ENCODE data around the gene SESN1. TPM values are rescaled to one million over a fixed set of nuclear protein-coding genes. Genes with fewer than 3 reads are reported as not detected.

The SESN1 gene
- total RNA-seq, 2 experiments from 2014 or later: 10.8 to 13.8 TPM

- Histone ChIP-seq H3K27ac (ENCODE audit: low read depth, low read length, poor library complexity, severe bottlenecking) (no peak overlapping the region), H4K20me1 (ENCODE audit: insufficient read depth, low read length) (no peaks in the 10 kb centered on the region), H3K4me3 (ENCODE audit: low read depth, low read length, poor library complexity, severe bottlenecking) (no peak overlapping the region), H3K9me3 (ENCODE audit: low read length) (no peaks in the 10 kb centered on the region), H2AFZ (ENCODE audit: low read length) (no peak overlapping the region), H3K9me2 (ENCODE audit: insufficient read depth, low read length) (no peaks in the 10 kb centered on the region), H3K4me1 (ENCODE audit: insufficient read depth, low read length, poor library complexity, severe bottlenecking) (no peaks in the 10 kb centered on the region), H3K36me3 (ENCODE audit: insufficient read depth, low read length) (no peaks in the 10 kb centered on the region), H3K4me2 (ENCODE audit: low read length) (no peak overlapping the region), H3K79me2 (ENCODE audit: insufficient read depth, low read depth, low read length) (no peaks in the 10 kb centered on the region)
- intact Hi-C loops (cut with micrococcal nuclease; ENCODE audit: unreplicated experiment): no loop called here
- ChIA-PET POLR2A (interaction anchor here (0.6 to 1.3 kb wide), 4 partner anchors 28 to 890 kb away, joined by 3 to 4 read pairs (median 3); no protein-coding TSS in a partner anchor), CTCF (ENCODE audit: unreplicated experiment) (no interaction called here)
- no peak for DNase-seq (ENCODE audit: low spot score)
- no peak for TF ChIP-seq EZH2phosphoT487 (IDR thresholded peaks at IDR 0.05; ENCODE audit: borderline replicate concordance, low read depth, low read length)
- TF ChIP-seq CTCF (conservative IDR thresholded peaks at IDR 0.05; ENCODE audit: low read length): no peak
- BruUV-seq (replicated peaks): no TSS peak
Measured at GRCh38 chr6:108951351-108951953, 143.2 kb downstream of the SESN1 start.

GRCh38 chr6:108948181-108948661 lies 146.4 kb downstream of the SESN1 start:
- TF ChIP-seq CTCF (conservative IDR thresholded peaks at IDR 0.05; ENCODE audit: low read length) (no peak), EZH2phosphoT487 (IDR thresholded peaks at IDR 0.05; ENCODE audit: borderline replicate concordance, low read depth, low read length) (no peak)
- H3K4me1 ChIP-seq (ENCODE audit: insufficient read depth, low read length, poor library complexity, severe bottlenecking): peaks cover 12% of the 10 kb centered on the region
- H3K36me3 ChIP-seq (ENCODE audit: insufficient read depth, low read length): no peaks in the 10 kb centered on the region
- 0 out of 2 replicates have a peak overlapping the region, but pooled peaks have one; percentile 21 for H2AFZ ChIP-seq (ENCODE audit: low read length)
- CTCF ChIA-PET (ENCODE audit: unreplicated experiment): interaction anchor here (0.6 kb wide), 1 partner anchor 19 kb away, joined by 5 read pairs; no protein-coding TSS in a partner anchor
- H4K20me1 ChIP-seq (ENCODE audit: insufficient read depth, low read length): no peaks in the 10 kb centered on the region
- no peak for DNase-seq (ENCODE audit: low spot score)
- no peaks in the 10 kb centered on the region for H3K79me2 ChIP-seq (ENCODE audit: insufficient read depth, low read depth, low read length)
- H3K4me3 ChIP-seq (ENCODE audit: low read depth, low read length, poor library complexity, severe bottlenecking): no peak overlapping the region
- no peak overlapping the region for H3K27ac ChIP-seq (ENCODE audit: low read depth, low read length, poor library complexity, severe bottlenecking)
- BruUV-seq (replicated peaks): no TSS peak
- POLR2A ChIA-PET: interaction anchor here (0.6 to 0.8 kb wide), 6 partner anchors 8 to 85 kb away, joined by 3 to 4 read pairs (median 3); no protein-coding TSS in a partner anchor
- intact Hi-C loops (cut with micrococcal nuclease; ENCODE audit: unreplicated experiment): no loop called here
- no peak overlapping the region for H3K4me2 ChIP-seq (ENCODE audit: low read length)
- no peaks in the 10 kb centered on the region for H3K9me2 ChIP-seq (ENCODE audit: insufficient read depth, low read length)
- H3K9me3 ChIP-seq (ENCODE audit: low read length): no peaks in the 10 kb centered on the region

Data from OCI-LY7 (cell line).